Trophoblast cell (in vitro differentiated cells and primary cell): ENCODE data around the gene MDK.

ENCODE experiments used
- DNase-seq, 2 donors: peaks; one replicate each; pipeline ENCODE4 v3.0.0-alpha.2; 2016
- H2AFZ ChIP-seq: 2 replicates; pipeline ENCODE4 v1.6.1; 2013; ENCODE audit warnings: low read length, moderate library complexity, mild to moderate bottlenecking; ENCODE audit not compliant: insufficient read depth, poor library complexity
- H2AK5ac ChIP-seq: 2 replicates; pipeline ENCODE4 v1.6.1; 2013; ENCODE audit warnings: mild to moderate bottlenecking, low read length
- H2BK120ac ChIP-seq: 2 replicates; pipeline ENCODE4 v1.6.1; 2013; ENCODE audit warnings: low read length, mild to moderate bottlenecking, moderate library complexity; ENCODE audit not compliant: insufficient read depth, poor library complexity
- H2BK12ac ChIP-seq: 2 replicates; pipeline ENCODE4 v1.6.1; 2013; ENCODE audit warnings: mild to moderate bottlenecking, low read length, moderate library complexity
- H2BK5ac ChIP-seq: 2 replicates; pipeline ENCODE4 v1.6.1; 2013; ENCODE audit warnings: low read length, low read depth, moderate library complexity, mild to moderate bottlenecking; ENCODE audit not compliant: poor library complexity
- H3K14ac ChIP-seq: 2 replicates; pipeline ENCODE4 v1.6.1; 2013; ENCODE audit warnings: mild to moderate bottlenecking, low read length
- H3K18ac ChIP-seq: 2 replicates; pipeline ENCODE4 v1.6.1; 2013; ENCODE audit warnings: mild to moderate bottlenecking, low read length
- H3K23ac ChIP-seq: 2 replicates; pipeline ENCODE4 v1.6.1; 2013; ENCODE audit warnings: low read length
- H3K27ac ChIP-seq: 2 replicates; pipeline ENCODE4 v1.5.1; 2013; ENCODE audit warnings: low read depth, mild to moderate bottlenecking, inconsistent platforms, low read length, moderate library complexity
- H3K27me3 ChIP-seq: 2 replicates; pipeline ENCODE4 v1.6.1; 2013; ENCODE audit warnings: inconsistent platforms, mild to moderate bottlenecking, low read length, moderate library complexity; ENCODE audit not compliant: insufficient read depth
- H3K36me3 ChIP-seq, 2 experiments: 1 replicate in 1 of 2; 2 replicates in 1 of 2; pipeline ENCODE4 v1.6.1; 2013; ENCODE audit warnings: low read length in 2 of 2, mild to moderate bottlenecking in 2 of 2, moderate library complexity in 1 of 2; ENCODE audit not compliant: insufficient read depth in 2 of 2, control insufficient read depth in 1 of 2
- H3K4ac ChIP-seq: 2 replicates; pipeline ENCODE4 v1.6.1; 2013; ENCODE audit warnings: low read depth, mild to moderate bottlenecking, low read length, moderate library complexity
- H3K4me1 ChIP-seq, 2 experiments: 1 replicate in 1 of 2; 2 replicates in 1 of 2; pipeline ENCODE4 v1.6.1; 2013; ENCODE audit warnings: low read length in 2 of 2, mild to moderate bottlenecking in 2 of 2, moderate library complexity in 1 of 2; ENCODE audit not compliant: insufficient read depth in 2 of 2, control insufficient read depth in 1 of 2
- H3K4me2 ChIP-seq: 2 replicates; pipeline ENCODE4 v1.6.1; 2013; ENCODE audit warnings: inconsistent platforms, mild to moderate bottlenecking, low read length, moderate library complexity
- H3K4me3 ChIP-seq: 2 replicates; pipeline ENCODE4 v1.5.1; 2013; ENCODE audit warnings: mild to moderate bottlenecking, low read depth, low read length, inconsistent platforms
- H3K79me1 ChIP-seq: one replicate; pipeline ENCODE4 v1.6.1; 2013; ENCODE audit warnings: low read length
- H3K79me2 ChIP-seq: 2 replicates; pipeline ENCODE4 v1.6.1; 2013; ENCODE audit warnings: low read length, mild to moderate bottlenecking; ENCODE audit not compliant: control insufficient read depth, insufficient read depth, poor library complexity
- H3K9ac ChIP-seq: 2 replicates; pipeline ENCODE4 v1.6.1; 2013; ENCODE audit warnings: mild to moderate bottlenecking, low read length
- H3K9me3 ChIP-seq: 2 replicates; pipeline ENCODE4 v1.6.1; 2013; ENCODE audit warnings: low read depth, mild to moderate bottlenecking, control low read depth, inconsistent platforms, low read length; ENCODE audit not compliant: insufficient read depth
- H4K12ac ChIP-seq: 2 replicates; pipeline ENCODE4 v1.6.1; 2013; ENCODE audit warnings: low read depth, mild to moderate bottlenecking, low read length, moderate library complexity
- H4K8ac ChIP-seq: 2 replicates; pipeline ENCODE4 v1.6.1; 2013; ENCODE audit warnings: low read depth, mild to moderate bottlenecking, low read length, moderate library complexity
- H4K91ac ChIP-seq: one replicate; pipeline ENCODE4 v1.6.1; 2013; ENCODE audit warnings: low read depth, mild to moderate bottlenecking, low read length, moderate library complexity
- WGBS: extraction: QIAGEN DNeasy Blood & Tissue Kit; methylation state at CpG from one replicate; pipeline ENCODE4 v1.1.7; 2013; ENCODE audit warnings: missing lambda C conversion rate; ENCODE audit not compliant: insufficient read length, insufficient coverage; ENCODE audit errors: extremely low coverage; 5-methylcytosine and 5-hydroxymethylcytosine counted together

Gene MDK

GRCh38 chr11:46387919-46388618 lies 6.6 kb downstream of the MDK start:
- peaks cover 9 to 12% of the 10 kb centered on the region in 2 experiments for H3K36me3 ChIP-seq
- H3K14ac ChIP-seq = no peak overlapping the region
- no peak overlapping the region for H2BK12ac ChIP-seq
- DNase-seq = no peak
- no peak overlapping the region for H3K18ac ChIP-seq
- H4K91ac ChIP-seq = no peak overlapping the region
- H3K9me3 ChIP-seq = peaks cover 4% of the 10 kb centered on the region
- H3K4me3 ChIP-seq = no peak overlapping the region
- no peaks in the 10 kb centered on the region for H3K79me1 ChIP-seq
- no peak overlapping the region for H3K4me2 ChIP-seq
- peaks cover 29% of the 10 kb centered on the region for H3K27me3 ChIP-seq
- no peak overlapping the region for H2AFZ ChIP-seq
- no peak overlapping the region for H3K4ac ChIP-seq
- H3K27ac ChIP-seq = no peak overlapping the region
- no CpG with 5 or more reads among the region's 24 CpGs for WGBS
- H4K8ac ChIP-seq = no peak overlapping the region
- no peak overlapping the region for H3K9ac ChIP-seq
- H2BK120ac ChIP-seq = no peak overlapping the region
- no peak overlapping the region for H2AK5ac ChIP-seq
- no peaks in the 10 kb centered on the region for H3K79me2 ChIP-seq
- H4K12ac ChIP-seq = no peak overlapping the region
- H2BK5ac ChIP-seq = no peak overlapping the region
- H3K23ac ChIP-seq = no peak overlapping the region
- H3K4me1 ChIP-seq = peaks cover 28 to 29% of the 10 kb centered on the region in 2 experiments

GRCh38 chr11:46388619-46389449 lies 7.4 kb downstream of the MDK start:
- Histone ChIP-seq H4K91ac (no peak overlapping the region), H3K14ac (no peak overlapping the region), H3K36me3 (peaks cover 3 to 5% of the 10 kb centered on the region in 2 experiments), H3K9me3 (peaks cover 4% of the 10 kb centered on the region), H2AFZ (no peak overlapping the region), H3K27ac (no peak overlapping the region), H3K4me1 (peaks cover 26 to 28% of the 10 kb centered on the region in 2 experiments), H3K18ac (no peak overlapping the region), H3K4me2 (peak overlapping the region; percentile 80), H3K23ac (no peak overlapping the region), H3K79me1 (no peaks in the 10 kb centered on the region), H2BK12ac (no peak overlapping the region), H2BK120ac (no peak overlapping the region), H3K4ac (no peak overlapping the region), H4K12ac (no peak overlapping the region), H3K27me3 (peaks cover 29% of the 10 kb centered on the region), H3K9ac (no peak overlapping the region), H2AK5ac (no peak overlapping the region), H2BK5ac (no peak overlapping the region), H3K79me2 (no peaks in the 10 kb centered on the region), H4K8ac (no peak overlapping the region), H3K4me3 (no peak overlapping the region)
- DNase-seq = no peak
- WGBS = no CpG with 5 or more reads among the region's 21 CpGs

GRCh38 chr11:46389450-46390330 lies 8.2 kb downstream of the MDK start:
- Histone ChIP-seq H3K23ac (no peak overlapping the region), H3K14ac (no peak overlapping the region), H3K4me2 (peak overlapping the region; percentile 80), H3K4me3 (peak overlapping the region; percentile 57), H2BK12ac (no peak overlapping the region), H2BK120ac (no peak overlapping the region), H3K79me1 (no peaks in the 10 kb centered on the region), H2BK5ac (no peak overlapping the region), H3K27me3 (peaks cover 29% of the 10 kb centered on the region), H3K9ac (no peak overlapping the region), H2AK5ac (no peak overlapping the region), H4K12ac (no peak overlapping the region), H3K18ac (no peak overlapping the region), H3K4ac (no peak overlapping the region), H3K9me3 (peaks cover 4% of the 10 kb centered on the region), H3K79me2 (no peaks in the 10 kb centered on the region), H4K8ac (no peak overlapping the region), H3K4me1 (peaks cover 26 to 28% of the 10 kb centered on the region in 2 experiments), H3K27ac (no peak overlapping the region), H4K91ac (no peak overlapping the region), H3K36me3 (no peaks in the 10 kb centered on the region), H2AFZ (peak overlapping the region; percentile 62)
- DNase-seq = peak; percentile 53 to 73
- no CpG with 5 or more reads among the region's 80 CpGs for WGBS
